Spleen (tissue), 7 donors: ENCODE results near the gene POLR1B.
"Not testable (repeated sequence)": the region's sequence is repeated elsewhere in the genome, so short reads cannot be mapped to it uniquely, and the experiment has no call there.

Source experiments
- POLR2A ChIP-seq, 3 donors: fragments of 450-650 bp; IDR thresholded peaks; one replicate each; pipeline ENCODE4 v1.5.1; 2017; ENCODE audit warnings: antibody characterized with exemption in 3 of 3, mild to moderate bottlenecking in 1 of 3
- POLR2AphosphoS5 ChIP-seq, 3 donors: sonication (generic); formaldehyde crosslinking; IDR thresholded peaks; one replicate each; pipeline ENCODE4 v1.5.1; 2017; ENCODE audit warnings: antibody characterized with exemption in 3 of 3
- TF ChIP-seq, protein P1 (sequence below), 11 experiments: fragments of 200-600 bp in 7 of 11; fragments of 450-650 bp in 4 of 11; sonication (generic) in 4 of 11; IDR thresholded peaks in 8 of 11; conservative IDR thresholded peaks in 3 of 11; 1 replicate in 7 of 11; 2 replicates in 4 of 11; pipeline versions ENCODE4 v1.4.0 to v1.8.0; 2016 to 2021; ENCODE audit warnings: antibody characterized with exemption in 11 of 11, inconsistent platforms in 4 of 11, mild to moderate bottlenecking in 1 of 11
- donor health status: DM: no; HTN: no; CAD: no; lungs with moderate emphysema.
- donor health status: DM: no; HTN: no; CAD: no.
- donor health status: DM: no; HTN: no; CAD: no.

DNA sequence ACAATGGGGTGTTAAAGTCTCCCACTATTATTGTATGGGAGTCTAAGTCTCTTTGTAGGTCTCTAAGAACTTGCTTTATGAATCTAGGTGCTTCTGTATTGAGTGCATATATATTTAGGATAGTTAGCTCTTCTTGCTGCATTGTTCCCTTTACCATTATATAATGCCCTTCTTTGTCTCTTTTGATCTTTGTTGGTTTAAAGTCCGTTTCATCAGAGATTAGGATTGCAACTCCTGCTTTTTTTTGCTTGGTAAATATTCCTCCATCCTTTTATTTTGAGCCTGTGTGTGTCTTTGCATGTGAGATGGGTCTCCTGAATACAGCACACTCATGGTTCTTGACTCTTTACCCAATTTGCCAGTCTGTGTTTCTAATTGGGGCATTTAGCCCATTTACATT, 70.0 kb downstream of the POLR1B start:
- TF ChIP-seq POLR2AphosphoS5, POLR2A (IDR thresholded peaks at IDR 0.05): not testable (repeated sequence)
- TF ChIP-seq, protein P1, sequence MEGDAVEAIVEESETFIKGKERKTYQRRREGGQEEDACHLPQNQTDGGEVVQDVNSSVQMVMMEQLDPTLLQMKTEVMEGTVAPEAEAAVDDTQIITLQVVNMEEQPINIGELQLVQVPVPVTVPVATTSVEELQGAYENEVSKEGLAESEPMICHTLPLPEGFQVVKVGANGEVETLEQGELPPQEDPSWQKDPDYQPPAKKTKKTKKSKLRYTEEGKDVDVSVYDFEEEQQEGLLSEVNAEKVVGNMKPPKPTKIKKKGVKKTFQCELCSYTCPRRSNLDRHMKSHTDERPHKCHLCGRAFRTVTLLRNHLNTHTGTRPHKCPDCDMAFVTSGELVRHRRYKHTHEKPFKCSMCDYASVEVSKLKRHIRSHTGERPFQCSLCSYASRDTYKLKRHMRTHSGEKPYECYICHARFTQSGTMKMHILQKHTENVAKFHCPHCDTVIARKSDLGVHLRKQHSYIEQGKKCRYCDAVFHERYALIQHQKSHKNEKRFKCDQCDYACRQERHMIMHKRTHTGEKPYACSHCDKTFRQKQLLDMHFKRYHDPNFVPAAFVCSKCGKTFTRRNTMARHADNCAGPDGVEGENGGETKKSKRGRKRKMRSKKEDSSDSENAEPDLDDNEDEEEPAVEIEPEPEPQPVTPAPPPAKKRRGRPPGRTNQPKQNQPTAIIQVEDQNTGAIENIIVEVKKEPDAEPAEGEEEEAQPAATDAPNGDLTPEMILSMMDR (IDR thresholded peaks at IDR 0.05 in 8 of 11, conservative IDR thresholded peaks at IDR 0.05 in 3 of 11) = not testable (repeated sequence)
